Activated gamma-delta T cell treated with Interleukin-2 at 50 U/mL for 16 hours (primary cell): ENCODE measurements around the gene MGST2.

ENCODE experiments used
- DNase-seq: peaks from one replicate; pipeline ENCODE4 v3.0.0-alpha.2; 2020

Gene MGST2

GRCh38 chr4:139712882-139713281 lies 47.3 kb downstream of the MGST2 start:
- no peak for DNase-seq

DNA sequence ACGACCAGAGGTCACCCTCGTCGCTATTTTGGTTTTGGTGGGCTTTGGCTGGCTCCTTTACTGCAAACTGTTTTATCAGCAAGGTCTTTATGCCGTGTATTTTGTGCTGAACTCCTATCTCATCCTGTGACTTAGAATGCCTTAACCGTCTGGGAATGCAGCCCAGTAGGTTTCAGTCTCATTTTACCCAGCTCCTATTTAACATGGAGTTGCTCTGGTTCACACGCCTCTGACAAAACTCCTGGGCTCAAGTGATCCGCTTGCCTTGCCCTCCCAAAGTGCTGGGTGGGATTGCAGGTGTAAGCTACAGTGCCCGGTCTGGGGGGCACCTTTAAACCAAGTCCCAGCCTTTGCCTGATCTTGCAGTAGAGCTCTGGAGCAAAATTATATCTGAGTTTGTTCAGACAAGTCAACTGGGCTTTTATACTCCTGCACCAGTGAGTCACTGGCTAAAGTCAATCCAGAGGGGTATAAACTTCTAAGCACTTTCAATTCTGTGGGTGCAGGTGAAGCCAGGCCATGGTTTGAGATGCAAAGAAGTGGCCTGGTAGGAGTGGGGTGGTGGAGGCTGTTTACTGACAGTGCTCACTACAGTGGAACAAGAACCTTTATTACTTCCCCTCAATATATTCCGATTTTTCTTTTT lies 50.2 kb downstream of the MGST2 start:
- DNase-seq, result no peak

DNA sequence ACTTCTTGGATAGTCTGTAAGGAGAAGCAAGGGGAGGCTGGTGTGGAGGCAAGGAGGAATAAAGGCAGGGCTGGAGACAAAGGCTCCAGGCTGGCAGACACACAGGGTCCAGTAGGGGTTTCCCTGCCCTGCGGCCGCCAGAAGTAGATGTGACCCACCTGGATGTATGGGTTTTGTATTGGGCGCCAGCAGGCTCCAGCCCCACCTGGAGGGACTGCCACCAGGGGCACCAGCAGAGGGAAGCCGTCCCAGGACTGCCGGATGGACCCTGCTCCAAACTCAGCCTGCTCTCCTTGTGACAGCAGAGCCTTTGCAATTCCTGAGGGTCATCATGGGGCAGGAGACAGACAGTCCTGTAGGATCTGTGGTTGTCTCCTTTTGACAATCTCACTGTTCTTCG lies 52.7 kb downstream of the MGST2 start:
- DNase-seq, result no peak

GRCh38 chr4:139718833-139719232 lies 53.2 kb downstream of the MGST2 start:
- no peak for DNase-seq

- DNase-seq, result no peak
Measured at GRCh38 chr4:139719381-139720101, 53.9 kb downstream of the MGST2 start.

GRCh38 chr4:139720806-139721205 lies 55.2 kb downstream of the MGST2 start:
- DNase-seq, result no peak

DNA sequence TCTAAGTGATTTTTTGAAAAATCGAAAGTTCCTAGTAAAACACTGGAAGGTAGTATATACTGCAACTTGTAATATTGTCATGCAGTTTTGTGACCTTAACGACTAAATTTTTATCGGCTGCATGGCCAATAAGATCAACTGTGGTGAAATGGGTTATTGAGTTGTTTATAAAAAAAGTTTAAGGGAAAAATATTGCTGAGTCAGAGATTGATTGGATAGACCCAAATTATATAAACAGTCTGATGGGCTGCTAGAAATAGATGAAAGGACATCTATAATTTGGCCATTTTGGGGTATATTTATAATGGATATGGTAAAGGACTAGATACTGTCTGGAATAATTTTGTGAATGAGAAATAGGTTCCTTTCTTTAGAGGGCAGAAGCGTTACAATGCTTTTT lies 56.2 kb downstream of the MGST2 start:
- DNase-seq, result no peak

GRCh38 chr4:139725236-139725635 lies 59.6 kb downstream of the MGST2 start:
- no peak for DNase-seq

GRCh38 chr4:139726615-139727014 lies 61.0 kb downstream of the MGST2 start:
- DNase-seq, result no peak

DNA sequence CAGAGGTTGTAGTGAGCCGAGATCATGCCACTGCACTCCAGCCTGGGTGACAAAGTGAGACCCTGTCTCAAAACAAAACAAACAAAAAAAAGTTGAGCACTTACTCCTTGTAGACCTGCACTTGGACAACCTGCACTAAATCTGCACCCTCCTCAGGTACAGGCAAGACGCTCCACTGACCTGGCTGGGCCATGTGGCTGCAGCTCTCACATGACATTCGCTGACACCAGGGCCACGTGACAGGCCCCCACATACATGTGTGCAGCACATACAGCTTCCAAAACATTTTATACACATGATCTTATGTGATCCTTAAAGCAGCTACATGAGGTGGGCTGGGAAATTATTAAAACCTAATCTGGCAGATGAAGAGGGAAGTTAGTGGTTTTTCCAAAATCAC lies 62.5 kb downstream of the MGST2 start:
- no peak for DNase-seq

- DNase-seq, result no peak
Measured at GRCh38 chr4:139728840-139729239, 63.2 kb downstream of the MGST2 start.

DNA sequence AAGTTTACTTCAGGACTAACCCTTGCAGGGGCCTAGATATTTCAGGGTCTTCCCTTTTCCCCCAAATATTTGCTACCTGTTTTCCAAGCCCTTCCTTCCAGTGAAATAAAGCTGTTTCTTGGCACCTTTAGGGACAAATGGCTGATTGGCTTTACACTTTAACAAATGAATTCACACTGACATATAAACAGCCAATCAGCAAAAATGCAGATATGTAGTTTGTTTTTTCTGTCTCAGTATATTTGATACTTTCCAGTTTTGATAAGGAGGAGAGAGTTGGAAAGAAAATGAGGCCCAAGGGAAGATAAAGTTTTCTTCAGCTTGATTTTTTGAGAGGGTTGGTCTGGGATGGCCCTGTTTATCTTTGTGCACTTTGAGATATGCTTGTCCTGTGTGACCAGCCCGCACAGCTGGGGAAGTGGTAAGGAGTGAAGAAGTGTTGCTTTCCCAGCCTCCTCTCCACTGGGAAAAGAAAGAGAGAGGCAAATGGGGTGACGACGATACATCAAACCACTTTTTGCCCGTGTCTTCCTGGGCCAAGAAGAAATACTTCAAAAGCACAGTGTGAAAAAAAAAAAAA lies 67.5 kb downstream of the MGST2 start:
- DNase-seq, result no peak

GRCh38 chr4:139734201-139734874 lies 68.7 kb downstream of the MGST2 start:
- DNase-seq, result no peak

DNA sequence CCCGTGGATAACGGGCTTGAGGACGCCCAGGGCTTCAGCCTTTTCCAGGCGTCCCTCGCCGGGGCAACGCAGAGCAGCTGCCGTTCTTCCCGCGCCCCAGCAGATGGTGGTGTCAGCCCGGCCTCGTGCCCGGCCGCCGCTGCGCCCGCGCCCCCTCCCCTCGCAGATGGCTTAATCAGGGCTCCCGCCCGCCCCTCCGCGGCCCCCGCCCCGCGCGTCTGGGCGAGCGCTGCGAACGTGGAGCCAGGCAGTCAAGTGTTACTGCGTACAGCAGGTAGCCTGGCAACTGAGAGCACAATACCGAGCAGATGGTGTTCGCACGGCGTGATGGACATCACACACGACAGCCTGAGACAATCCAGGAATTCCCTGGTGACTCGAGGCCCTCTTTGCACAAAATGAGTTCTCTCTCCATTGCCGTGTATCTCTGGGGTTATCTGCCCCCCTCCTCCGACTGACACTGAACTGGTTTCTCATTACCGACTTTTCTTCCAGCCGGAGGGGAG lies 69.3 kb downstream of the MGST2 start:
- peak; percentile 49 for DNase-seq

DNA sequence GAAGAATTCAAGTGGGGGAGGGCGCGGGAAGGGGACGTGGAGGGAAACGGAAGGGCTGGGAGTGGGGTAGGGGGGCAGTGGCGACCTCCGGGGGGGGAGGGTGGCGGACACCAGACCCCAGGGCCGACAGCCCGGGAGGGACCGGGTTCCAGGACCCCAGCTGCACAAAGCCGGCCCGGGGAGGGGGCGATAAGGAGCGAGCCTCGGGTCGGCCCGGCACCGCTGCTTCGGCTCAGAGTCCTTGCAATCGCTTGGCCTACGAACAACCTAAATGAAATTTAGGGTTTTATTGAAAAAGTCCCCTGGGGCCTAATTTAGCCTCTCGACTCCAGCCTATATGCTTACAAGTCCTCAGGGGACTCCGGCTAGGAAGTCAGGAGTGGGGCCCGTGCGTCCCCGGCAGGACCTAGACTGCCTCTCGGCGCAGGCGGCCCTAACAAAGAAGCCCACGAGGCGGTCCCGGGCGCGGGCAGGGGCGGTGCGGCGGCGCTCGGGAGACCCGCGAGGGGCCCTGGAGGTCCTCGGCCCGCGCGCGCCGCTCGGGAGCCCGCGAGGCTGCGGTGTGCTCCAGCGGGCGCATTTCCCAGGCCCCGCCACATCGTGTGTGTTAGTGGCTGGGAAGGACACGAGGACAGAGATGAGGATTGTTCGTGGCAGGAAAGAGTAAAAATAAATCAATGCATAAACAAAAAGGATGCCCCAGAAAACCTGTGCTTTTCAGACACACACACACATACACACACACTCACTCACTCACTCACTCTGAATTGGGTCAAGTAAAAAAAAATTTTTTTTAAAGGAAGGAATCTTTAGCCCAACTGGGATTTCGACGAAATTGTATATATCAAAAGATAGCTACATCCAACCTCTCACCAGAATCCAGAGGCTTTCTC lies 70.0 kb downstream of the MGST2 start:
- no peak for DNase-seq

DNA sequence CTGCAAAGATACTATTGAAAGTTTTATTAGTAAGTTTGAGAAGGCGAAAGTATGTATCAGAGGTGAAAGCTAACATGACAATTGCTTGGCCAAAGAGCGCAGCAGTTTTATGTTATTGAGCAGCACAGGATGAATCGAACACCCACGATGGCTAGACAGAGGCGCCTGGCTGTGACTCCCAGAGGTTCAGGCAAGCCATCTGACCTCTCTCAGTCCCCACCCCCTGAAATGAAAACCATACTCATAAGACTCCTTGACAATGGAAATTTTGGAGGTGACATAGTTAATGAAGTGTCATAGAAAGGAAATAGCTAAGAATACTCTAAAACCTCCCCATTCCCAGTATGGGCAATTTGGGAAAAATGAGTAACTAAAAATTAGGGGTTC lies 70.6 kb downstream of the MGST2 start:
- DNase-seq, result no peak

DNA sequence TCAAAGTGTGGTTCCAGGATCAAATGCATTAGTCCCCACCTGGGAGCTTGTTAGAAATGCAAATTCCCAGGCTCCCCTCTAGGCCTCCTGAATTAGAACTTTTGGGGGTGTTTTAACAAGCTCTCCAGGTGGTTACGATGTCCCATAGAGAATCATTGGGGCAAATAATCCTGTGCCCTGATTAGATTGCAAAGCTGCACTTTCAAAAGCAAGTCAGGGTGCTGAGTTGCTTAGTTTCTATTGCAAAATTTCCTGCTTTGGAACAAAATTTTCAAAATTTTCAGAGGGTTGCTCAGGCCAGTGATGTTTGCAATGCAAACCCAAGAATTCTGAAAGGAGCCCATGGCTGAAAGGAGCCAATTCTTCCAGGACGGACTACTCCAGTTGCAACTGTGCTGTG lies 71.0 kb downstream of the MGST2 start:
- no peak for DNase-seq

DNA sequence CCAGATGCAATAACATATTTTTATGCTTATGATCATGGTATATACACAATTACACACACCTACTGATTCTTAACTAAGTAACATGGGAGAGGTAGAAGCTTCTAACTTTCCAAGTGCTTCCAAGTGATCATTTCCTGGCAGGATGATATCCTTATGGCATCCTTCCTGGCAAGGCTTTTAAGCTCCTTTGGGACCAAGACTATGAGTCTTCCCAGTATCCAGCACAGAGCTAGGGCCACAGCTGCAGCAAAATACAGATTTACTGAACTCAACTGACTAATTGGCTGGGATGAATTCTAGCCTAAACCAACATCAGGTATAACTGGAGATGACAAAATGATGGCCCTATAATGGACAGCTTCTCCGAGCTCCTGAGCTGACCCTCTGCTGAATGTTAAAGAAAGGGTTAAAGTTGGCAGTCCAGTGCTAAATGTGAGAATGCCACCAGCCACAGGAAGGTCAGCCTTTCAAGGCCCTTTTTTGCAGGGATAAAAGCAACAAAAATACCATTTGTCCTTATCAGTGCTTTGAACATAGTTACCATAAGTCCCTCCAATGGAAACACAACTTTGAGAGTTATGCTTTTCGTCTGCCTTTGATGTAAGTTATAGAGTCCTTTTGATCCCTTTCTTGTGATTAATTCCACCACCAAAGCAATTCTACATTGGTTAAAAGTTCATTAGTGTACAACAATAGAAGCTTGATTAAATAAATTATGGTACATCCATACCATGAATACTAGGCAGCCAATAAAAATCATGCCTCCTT lies 73.4 kb downstream of the MGST2 start:
- DNase-seq, result no peak

DNA sequence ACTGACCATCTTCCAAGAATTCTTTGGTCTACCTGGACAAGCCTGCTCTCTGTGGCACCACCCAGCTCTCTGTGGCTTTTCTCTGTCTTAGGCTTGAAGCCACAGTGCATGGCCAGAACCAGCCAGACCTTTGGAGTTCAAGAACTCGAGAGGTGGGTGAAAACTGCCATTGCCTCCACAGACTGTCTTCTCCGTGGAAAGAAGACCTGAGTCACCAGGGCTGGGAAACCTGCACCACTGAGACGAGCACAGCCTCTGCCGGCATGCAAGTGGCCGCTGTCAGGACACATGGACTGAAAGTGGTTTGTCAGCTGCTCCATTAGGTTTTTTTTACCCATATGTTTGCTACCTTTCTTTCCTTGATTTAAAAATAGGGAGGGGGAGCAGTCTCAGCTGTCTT lies 74.5 kb downstream of the MGST2 start:
- no peak for DNase-seq

DNA sequence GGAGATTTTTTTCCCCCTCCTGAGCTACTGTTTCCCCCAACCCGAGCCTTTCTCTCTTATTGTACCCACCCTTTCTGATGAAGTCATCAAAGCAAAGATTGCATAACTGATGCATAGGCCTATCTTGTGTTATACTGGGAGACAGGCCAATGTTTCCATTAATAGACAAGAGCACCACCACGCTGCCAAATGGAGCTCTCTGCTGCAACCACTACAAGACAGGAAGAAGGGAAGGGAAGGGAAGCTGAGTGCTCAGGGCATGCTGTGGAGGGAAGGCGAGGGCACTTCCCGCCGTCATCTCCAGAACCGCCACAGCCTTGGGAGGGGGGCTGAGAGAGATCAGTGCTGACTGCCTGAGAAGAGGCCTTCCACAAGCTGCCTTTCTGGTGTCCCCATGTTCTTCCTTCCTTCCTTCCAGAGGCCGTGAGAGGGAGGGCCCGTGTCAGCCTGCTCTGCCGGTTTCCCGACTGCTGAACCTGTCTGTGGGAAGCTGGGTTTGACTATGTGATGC lies 75.0 kb downstream of the MGST2 start:
- no peak for DNase-seq

DNA sequence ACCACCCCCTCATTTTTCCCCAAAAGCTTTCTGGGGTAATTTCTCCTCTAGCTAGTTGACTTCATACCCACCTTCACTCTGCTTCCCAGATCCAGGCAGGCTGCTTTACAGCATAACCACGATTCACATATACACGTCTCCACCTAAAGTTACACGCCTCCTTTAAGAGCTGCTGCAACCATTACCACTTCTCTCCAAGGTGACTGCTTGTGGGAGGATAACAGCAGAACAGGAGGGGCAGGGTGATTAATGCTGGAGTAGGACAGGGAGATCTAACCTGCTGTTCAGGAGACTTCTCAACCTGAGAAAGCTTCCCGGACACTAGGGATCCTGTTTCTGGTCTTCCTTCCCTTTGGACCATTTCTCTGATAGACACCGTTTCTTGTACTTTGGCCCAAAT lies 77.4 kb downstream of the MGST2 start:
- DNase-seq, result no peak

DNA sequence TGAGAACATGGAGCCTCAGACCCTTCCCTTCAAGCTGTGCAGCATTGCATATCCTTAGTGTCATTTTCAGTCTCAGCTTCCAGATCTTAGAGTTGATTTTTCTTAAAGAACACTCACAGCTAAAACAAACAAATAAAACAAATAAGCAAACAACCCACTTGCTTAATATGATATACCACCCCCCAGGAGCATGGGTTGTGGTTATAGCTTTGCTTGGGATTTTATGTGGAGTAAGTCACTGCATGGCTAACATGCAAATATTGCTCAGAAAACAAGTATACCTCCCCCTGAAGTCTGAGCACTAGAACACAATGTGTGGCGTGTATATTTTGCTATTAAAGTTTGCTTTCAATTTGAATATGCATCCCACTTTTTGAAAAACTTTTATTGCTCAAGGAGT lies 78.6 kb downstream of the MGST2 start:
- no peak for DNase-seq
